HepG2 (cell line): ENCODE results near the gene SLC27A1. TPM values are rescaled to one million over a fixed set of nuclear protein-coding genes. Genes with fewer than 3 reads are reported as not detected.

Experiments
- ATM ChIP-seq: fragments of 450-650 bp; IDR thresholded peaks from 2 replicates; pipeline ENCODE4 v1.7.1; 2017; ENCODE audit warnings: mild to moderate bottlenecking, borderline replicate concordance
- E2F2 ChIP-seq: sonication (generic); formaldehyde crosslinking; IDR thresholded peaks from 2 replicates; pipeline ENCODE4 v1.4.0; 2020; ENCODE audit warnings: missing genetic modification reagents, borderline replicate concordance
- ELF3 ChIP-seq: IDR thresholded peaks from 2 replicates; pipeline ENCODE4 v1.6.1; 2016; ENCODE audit warnings: missing genetic modification reagents, missing compliant biosample characterization
- ETV5 ChIP-seq: IDR thresholded peaks from 2 replicates; pipeline ENCODE4 v1.6.1; 2018; ENCODE audit warnings: missing biosample characterization, missing genetic modification reagents, inconsistent platforms, borderline replicate concordance
- FUBP1 ChIP-seq: sonication (generic); formaldehyde crosslinking; IDR thresholded peaks from 2 replicates; pipeline ENCODE4 v1.5.1; 2020; ENCODE audit warnings: missing genetic modification reagents, mild to moderate bottlenecking, borderline replicate concordance
- HIVEP1 ChIP-seq: sonication (generic); formaldehyde crosslinking; IDR thresholded peaks from 2 replicates; pipeline ENCODE4 v1.4.0; 2020; ENCODE audit warnings: mild to moderate bottlenecking, missing genetic modification reagents
- ISL2 ChIP-seq: sonication (generic); formaldehyde crosslinking; IDR thresholded peaks from 2 replicates; pipeline ENCODE4 v1.5.0; 2020; ENCODE audit warnings: missing genetic modification reagents
- NR2F2 ChIP-seq: IDR thresholded peaks from 2 replicates; pipeline ENCODE4 v1.6.1; 2012; ENCODE audit warnings: low read depth, inconsistent platforms, borderline replicate concordance
- POGK ChIP-seq: sonication (generic); formaldehyde crosslinking; conservative IDR thresholded peaks from 2 replicates; pipeline ENCODE4 v1.8.0; 2022; ENCODE audit warnings: mild to moderate bottlenecking, moderate library complexity, missing genetic modification reagents
- RFXAP ChIP-seq: sonication (generic); formaldehyde crosslinking; IDR thresholded peaks from 2 replicates; pipeline ENCODE4 v1.4.0; 2020; ENCODE audit warnings: missing genetic modification reagents, borderline replicate concordance
- RXRA ChIP-seq: sonication (generic); formaldehyde crosslinking; IDR thresholded peaks from 2 replicates; pipeline ENCODE4 v1.5.1; 2020; ENCODE audit warnings: missing genetic modification reagents
- TEAD3 ChIP-seq: optimal IDR thresholded peaks from 2 replicates; pipeline ENCODE3; 2016; ENCODE audit warnings: borderline replicate concordance
- ZNF335 ChIP-seq: sonication (generic); formaldehyde crosslinking; IDR thresholded peaks from 2 replicates; pipeline ENCODE4 v1.4.0; 2020; ENCODE audit warnings: missing genetic modification reagents
- ZNF563 ChIP-seq: sonication (generic); formaldehyde crosslinking; IDR thresholded peaks from 2 replicates; pipeline ENCODE4 v1.8.0; 2022; ENCODE audit warnings: mild to moderate bottlenecking, moderate library complexity, missing genetic modification reagents
- ZNF646 ChIP-seq: sonication (generic); formaldehyde crosslinking; IDR thresholded peaks from 2 replicates; pipeline ENCODE4 v1.9.0; 2021; ENCODE audit warnings: mild to moderate bottlenecking, missing genetic modification reagents
- ZNF709 ChIP-seq: sonication (generic); formaldehyde crosslinking; IDR thresholded peaks from 2 replicates; pipeline ENCODE4 v1.5.0; 2020; ENCODE audit warnings: mild to moderate bottlenecking, missing genetic modification reagents
- ZNF775 ChIP-seq: sonication (generic); formaldehyde crosslinking; IDR thresholded peaks from 2 replicates; pipeline ENCODE4 v1.4.0; 2020; ENCODE audit warnings: missing genetic modification reagents, mild to moderate bottlenecking, moderate library complexity, borderline replicate concordance
- polyA plus RNA-seq, 8 experiments: library from polyadenylated mRNA; depleted of rRNA in 3 of 8; stranded (reverse) in 7 of 8; unstranded in 1 of 8; fragments of >200 nt; fragmentation: Illumina TruSeq in 4 of 8; extraction: Trizol in 4 of 8; gene quantifications; 2 replicates each; pipeline versions ENCODE4 v1.2.1 to v1.2.3, GENCODE V29; 2011 to 2016; ENCODE audit warnings: low read depth in 4 of 8, missing spikeins in 1 of 8, mixed read lengths in 1 of 8; ENCODE audit not compliant: insufficient read depth in 1 of 8
- total RNA-seq, 5 experiments: library from RNA; depleted of rRNA; stranded (reverse); fragments of >200 nt; fragmentation: Illumina TruSeq; extraction: Trizol; gene quantifications; 2 replicates each; pipeline ENCODE4 v1.2.3, GENCODE V29; 2016; ENCODE audit warnings: low read depth in 1 of 5

The SLC27A1 gene
- total and polyA plus RNA-seq, 2 of the 13 experiments (the other 11 are each of a cell fraction or from before 2014, with no cell fraction given): 4.1 to 8.8 TPM

- TF ChIP-seq ZNF646 (CRISPR knock-in tag) (peak; percentile 20; the same call in 1 of the 2 replicates), TEAD3 (peak; percentile 8), ELF3 (0 out of 2 replicates have a peak, but pooled peaks have one; percentile 40), HIVEP1 (0 out of 2 replicates have a peak, but pooled peaks have one; percentile 10), RFXAP (CRISPR knock-in tag) (peak; percentile 30; the same call in 1 of the 2 replicates), RXRA (CRISPR knock-in tag) (peak; percentile 93), E2F2 (CRISPR knock-in tag) (peak; percentile 35; the same call in 1 of the 2 replicates), ISL2 (peak; percentile 62), ATM (no peak), ZNF709 (CRISPR knock-in tag) (peak; percentile 99; the same call in 1 of the 2 replicates), ETV5 (CRISPR knock-in tag) (peak; percentile 61), ZNF335 (CRISPR knock-in tag) (no peak), NR2F2 (peak; percentile 36; the same call in 1 of the 2 replicates), POGK (peak; percentile 92; the same call in 1 of the 2 replicates), ZNF563 (CRISPR knock-in tag) (peak; percentile 98), ZNF775 (CRISPR knock-in tag) (peak; percentile 92), FUBP1 (CRISPR knock-in tag) (peak; percentile 94; the same call in 1 of the 2 replicates)
Measured at GRCh38 chr19:17511724-17512573, 41.6 kb downstream of the SLC27A1 start (continued).
